Cortex of kidney (tissue), 1 donor: ENCODE results near the gene DDR2.

ENCODE experiments used
- DNase-seq: peaks from one replicate; lab custom pipeline; 2025; lab: John Stamatoyannopoulos, UW

DDR2 gene

DNA sequence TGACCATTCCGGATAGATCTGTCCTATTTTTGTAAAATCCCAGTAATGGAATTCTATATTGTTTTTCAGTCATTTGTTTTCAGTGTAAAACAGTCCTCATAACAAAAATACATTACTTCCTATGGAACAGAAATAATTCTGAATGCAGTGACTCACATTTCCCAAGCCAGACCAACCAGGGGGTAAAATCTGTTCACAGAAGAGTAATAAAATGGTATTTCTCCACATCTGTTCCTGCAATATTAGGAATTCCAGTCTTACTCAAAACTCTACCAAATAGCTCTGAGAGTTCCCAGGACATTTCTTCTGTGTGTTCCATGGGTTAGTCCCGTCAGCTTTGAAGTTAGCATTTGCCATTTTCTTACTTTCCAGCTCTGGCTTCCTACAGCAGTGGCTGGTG, 2.6 kb upstream of the DDR2 start:
- DNase-seq, result no peak

GRCh38 chr1:162631546-162632191, 595 bp upstream of the DDR2 start:
- no peak for DNase-seq

DNA sequence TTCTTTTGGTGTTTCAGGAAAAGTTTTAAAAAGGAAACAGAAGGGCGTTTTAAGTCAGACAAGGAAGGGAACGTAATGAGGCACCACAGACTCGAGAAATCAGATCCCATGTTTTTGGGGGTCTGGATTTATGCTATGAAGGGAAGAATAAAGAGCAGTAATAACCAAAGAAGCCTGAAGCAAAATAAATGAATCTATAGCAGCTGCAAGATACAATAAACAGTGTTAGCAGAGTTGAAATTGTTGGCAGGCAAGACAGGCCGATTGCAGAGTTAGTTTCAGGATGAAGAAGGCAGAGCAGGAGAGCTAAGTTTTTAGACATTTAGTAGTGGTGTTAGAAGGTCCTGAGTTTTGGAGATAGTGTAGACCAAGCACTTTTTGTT, 425 bp downstream of the DDR2 start:
- no peak for DNase-seq

DNA sequence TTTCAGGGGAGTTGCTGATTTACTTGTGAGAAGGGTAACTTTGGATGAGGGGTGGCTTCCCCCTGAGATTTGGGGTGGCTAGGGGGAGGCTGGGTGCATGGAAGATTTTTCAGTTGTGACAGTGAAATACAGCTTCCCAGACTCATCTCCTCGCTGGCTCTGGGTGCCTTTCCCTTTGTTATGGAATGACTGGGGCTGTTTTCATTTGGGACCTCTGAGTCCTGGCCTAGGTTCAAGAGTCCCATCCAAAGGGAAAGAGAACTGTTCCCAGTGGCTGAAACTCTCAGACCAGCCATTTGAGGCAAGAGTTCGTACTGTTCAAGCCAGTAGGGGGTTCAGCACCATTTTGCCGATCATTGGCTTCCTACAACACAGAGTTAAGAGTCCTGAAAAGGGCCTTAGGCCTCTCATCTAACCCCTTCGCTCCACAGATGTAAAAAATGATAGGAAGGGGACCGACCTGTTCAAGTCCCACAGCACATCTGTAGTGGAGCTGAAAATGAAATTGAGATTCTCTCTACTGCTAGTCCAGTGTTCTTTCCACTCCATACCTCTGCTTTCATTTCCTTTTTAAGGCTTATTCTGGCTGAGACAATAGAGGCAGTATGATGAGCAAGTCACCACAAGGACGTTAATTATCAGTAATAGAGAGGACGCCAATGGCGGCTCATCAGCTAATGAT, 958 bp downstream of the DDR2 start:
- no peak for DNase-seq

DNA sequence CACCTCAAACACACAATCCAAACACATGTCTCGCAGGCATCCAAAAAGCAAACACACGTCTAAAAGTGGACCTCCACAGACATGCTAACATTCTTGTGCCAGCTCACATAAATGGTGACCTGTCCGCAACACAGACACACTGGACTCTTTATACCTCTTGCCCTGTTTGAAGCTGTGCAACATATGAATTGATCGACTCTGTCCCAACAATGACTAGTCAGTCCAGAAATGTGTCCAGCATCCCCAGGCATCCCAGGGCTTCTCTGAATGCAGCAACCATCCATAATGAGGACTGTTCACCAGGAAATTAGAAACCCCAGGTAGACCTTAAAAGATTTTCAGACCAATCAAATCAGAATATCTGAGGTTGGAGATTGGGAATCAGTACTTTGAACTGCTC, 3.2 kb downstream of the DDR2 start:
- DNase-seq, result no peak

DNA sequence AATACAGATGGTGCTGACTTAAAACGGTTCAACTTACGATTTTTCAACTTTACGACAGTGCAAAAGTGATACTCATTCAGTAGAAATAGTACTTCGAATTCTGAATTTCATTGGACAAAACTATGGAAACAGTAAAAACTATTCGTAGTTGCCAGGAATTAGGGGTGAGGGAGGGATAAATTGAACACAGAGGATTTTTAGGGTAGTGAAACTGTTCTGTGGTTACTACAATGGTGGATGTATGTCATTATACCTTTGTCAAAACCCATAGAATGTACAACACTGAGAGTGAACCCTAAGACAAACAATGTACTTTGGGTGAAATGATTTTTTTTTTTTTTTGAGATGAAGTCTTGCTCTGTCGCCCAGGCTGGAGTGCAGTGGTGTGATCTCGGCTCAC, 7.5 kb downstream of the DDR2 start:
- DNase-seq, result no peak

GRCh38 chr1:162641114-162641513, 8.8 kb downstream of the DDR2 start:
- DNase-seq, result no peak

GRCh38 chr1:162644986-162645314, 12.7 kb downstream of the DDR2 start:
- no peak for DNase-seq

GRCh38 chr1:162645666-162646065, 13.4 kb downstream of the DDR2 start:
- no peak for DNase-seq

GRCh38 chr1:162649583-162649982, 17.3 kb downstream of the DDR2 start:
- no peak for DNase-seq

- no peak for DNase-seq
These were observed 22.8 kb downstream of the DDR2 start for GRCh38 chr1:162654915-162655620.

- DNase-seq, result no peak
These were observed 24.0 kb downstream of the DDR2 start for GRCh38 chr1:162656266-162656665.

- DNase-seq, result no peak
These were observed 28.3 kb downstream of the DDR2 start for GRCh38 chr1:162660574-162660973.

DNA sequence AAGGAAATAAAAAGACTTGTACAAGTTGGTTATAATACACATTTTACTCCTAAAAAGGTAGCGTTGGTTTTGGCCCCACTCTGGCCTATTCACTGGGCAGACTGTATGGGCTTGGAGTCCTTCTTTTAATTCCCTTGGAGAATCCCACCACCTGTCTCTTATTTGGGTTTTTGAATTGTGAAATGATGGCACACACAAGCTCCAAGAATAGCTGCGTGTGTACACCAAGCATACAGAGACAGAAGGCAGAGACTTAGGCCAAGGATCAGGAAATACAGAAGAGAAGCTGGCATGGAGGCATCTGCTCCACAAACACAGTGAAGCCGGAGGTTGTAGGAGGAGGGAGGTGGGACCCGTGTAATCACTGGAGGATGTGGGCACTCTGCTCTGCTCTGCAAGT, 29.1 kb downstream of the DDR2 start:
- DNase-seq, result no peak

DNA sequence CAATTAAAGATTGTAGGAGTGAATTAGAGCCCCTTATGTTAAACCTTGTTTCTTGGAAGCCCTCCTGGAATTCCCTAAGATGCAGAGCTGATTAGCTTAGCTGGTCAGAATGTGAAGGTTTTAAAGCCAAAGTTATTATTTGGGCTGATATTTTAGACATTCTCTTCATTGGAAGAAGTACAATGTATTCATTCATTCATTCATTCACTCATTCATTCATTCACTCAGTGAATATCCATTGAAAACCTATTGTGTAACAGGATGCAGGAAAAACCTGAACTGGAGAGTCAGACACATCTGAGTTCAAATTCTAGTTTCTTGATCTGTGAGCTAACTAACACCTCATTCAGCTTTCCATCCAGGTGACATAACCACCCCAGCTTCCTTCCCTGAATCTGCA, 29.7 kb downstream of the DDR2 start:
- DNase-seq, result no peak

GRCh38 chr1:162663086-162663485, 30.8 kb downstream of the DDR2 start:
- DNase-seq, result no peak

DNA sequence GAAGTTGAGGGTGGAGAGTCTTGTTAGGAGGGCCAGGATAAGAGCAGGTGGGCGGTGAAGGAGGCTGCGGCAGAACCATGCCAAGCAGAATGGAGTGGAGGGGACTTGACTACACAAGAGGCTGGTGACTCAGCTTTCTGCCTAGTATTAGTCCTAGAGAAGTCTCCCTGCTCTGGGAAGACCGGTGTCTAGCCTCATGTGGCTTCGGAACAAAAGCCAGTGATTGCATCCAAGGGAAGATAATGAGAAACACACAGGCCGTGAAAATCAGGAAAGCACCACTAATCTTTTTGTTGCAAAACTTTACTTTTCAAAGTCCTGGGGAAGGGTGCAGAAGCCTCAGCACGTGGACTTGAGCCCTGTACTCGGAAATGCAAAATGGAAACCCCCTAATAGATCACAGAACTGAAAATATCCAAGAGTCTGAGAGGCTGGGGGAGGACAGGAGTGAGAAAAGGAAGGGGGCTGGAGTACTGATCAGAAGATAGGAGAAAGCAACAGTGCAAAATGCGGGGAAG, 31.4 kb downstream of the DDR2 start:
- no peak for DNase-seq

DNA sequence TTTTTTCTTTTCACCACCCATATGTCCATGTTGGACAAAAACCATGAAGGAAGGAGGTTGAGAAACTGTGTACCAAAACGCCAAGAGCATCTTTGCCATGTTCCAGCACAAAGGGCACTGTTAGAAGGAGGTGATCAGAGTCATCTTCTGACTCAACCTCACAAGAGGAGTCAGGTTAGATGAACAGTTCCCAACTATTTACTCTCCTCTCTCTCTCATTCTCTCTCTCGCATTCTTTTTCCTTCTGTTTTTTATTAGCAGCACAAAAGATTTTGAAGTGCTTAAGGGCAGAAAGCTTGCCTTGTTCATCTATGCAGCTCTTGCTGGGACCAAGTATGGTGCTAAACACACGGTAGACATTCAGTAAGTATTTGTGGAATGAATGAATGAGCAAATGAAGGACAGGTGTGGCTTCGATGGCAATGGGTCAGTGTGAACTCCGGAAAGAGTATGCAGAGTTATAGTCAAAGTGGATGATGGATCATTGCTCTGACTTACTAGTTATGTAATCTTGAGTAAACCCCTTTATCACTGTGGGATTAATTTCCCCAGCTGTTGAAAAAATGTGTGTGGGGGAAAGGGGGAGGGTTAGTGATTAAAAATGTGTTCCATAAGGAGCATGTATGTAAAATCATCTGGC, 33.9 kb downstream of the DDR2 start:
- no peak for DNase-seq

- no peak for DNase-seq
These were observed 35.3 kb downstream of the DDR2 start for GRCh38 chr1:162667381-162668080.

GRCh38 chr1:162670928-162671663, 38.8 kb downstream of the DDR2 start:
- DNase-seq, result no peak

DNA sequence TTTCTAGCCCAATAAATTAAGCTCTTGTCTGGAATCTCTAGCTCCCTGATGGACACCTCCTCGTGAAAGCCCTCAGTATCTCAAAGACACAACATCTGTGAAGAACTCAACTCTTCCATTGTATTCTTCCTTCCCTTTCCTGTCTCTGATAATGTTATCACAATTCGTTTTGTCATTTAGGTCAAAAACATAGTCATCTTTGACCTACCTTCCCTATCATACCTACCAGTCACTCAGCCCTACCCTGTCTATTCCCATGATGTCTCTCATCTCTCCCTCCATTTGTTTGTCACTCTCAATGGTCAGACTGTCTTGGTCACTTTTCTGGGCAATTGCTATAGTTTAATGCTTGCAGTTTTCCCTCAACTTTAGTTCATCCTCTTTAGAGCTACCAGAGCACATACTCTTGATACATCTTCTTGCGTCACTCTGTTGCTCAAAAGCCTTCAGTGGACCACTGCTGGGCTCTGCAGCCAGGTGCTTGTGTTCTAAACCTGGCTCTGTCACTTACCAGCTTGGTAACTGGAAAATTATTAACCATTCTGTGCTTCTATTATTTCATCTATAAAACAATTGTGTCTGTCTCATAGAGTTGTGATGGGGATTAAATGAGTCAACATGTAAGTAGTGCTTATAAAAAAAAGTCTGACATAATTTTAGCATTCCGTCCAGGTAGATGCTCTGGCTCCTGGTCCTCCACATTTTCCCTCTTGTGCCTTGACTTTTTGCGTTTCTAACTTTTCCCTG, 39.6 kb downstream of the DDR2 start:
- no peak for DNase-seq
